ENCODE measurements around the gene MYD88. TPM values are rescaled to one million over a fixed set of nuclear protein-coding genes. Genes with fewer than 3 reads are reported as not detected.
"Not testable (repeated sequence)": the region's sequence is repeated elsewhere in the genome, so short reads cannot be mapped to it uniquely, and the experiment has no call there.

The MYD88 gene
- total RNA-seq, 1 donor from 2014 or later: 63.4 TPM

DNA sequence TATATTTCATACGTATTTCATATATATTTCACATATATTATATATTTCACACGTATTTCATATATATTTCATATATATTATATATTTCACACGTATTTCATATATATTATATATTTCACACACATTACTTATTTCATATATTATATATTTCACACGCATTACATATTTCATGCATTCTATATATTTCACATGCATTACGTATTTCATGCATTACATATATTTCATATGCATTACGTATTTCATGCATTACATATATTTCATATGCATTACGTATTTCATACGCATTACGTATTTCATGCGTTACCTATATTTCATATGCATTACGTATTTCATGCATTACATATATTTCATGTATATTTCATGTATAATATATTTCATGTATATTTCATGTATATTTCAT is 22.2 kb downstream of the MYD88 start:
- DNase-seq (ENCODE audit: extremely low read depth, low read depth, low spot score): not testable (repeated sequence)

DNA sequence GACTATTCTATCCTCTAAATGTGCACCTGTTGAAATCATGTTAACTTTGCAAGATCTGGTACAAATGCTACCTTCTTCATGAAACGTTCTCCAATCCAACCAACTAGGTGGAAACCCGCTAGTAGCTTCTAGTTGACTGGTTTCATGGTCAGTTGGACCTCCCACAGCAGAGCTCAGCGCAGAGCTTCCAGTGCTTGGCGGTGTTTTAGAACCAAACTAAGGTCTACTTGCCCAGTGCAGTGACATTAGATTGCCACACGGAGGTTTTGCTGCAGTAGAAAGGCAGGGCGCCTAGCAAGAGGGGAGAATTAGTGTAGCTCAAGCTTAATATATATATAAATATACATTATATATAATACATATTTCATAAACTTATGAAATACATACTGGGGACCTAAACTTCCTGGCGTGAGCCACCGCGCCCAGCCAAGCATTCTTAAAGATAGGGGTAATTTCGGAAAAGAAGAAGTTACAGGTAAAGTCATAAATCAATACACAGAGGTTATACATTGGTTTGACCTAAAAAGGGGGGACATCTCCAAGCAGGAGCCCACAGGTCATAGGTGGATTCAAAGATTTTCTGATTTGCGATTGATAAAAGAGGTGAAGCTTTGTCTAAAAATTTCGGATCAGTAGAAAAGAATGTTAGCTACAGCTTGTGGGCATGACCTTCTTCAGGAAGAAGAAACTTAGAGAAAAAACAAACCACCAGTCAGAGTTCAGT is 24.8 kb downstream of the MYD88 start:
- no peak for DNase-seq (ENCODE audit: extremely low read depth, low read depth, low spot score)

DNA sequence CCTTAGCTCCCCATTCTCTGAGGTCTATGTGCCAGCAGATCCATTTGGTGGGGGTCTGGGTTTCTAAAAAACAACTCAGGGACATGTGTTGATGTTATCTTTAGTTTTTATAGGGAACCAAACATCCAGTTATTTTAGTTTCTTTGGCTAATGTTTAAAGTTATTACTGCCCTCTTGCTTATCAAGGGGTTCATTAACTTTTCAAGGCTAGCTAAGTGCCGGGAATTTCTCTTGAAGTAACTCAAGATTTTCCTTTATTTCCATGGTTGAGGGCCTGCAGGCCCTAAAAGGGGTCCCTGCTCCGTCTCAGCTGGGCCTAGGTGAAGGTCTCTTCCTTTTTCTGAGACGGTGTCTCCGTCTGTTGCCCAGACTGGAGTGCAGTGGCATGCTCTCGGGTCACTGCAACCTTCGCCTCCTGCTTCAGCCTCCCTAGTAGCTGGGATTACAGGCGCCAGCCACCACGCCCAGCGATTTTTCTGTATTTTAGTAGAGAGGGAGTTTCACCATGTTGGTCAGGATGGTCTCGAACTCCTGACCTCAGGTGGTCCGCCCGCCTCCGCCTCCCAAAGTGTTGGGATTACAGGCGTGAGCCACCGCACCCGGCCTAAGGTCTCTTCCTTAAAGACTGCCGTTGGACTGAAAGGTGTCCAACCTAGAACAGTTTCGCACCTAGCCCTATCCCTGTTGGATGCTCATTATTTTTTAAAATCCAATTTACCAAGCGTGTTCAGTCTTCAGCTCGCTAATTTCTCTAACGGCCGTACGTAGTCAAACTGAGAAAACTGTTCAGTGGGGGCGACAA is 25.6 kb downstream of the MYD88 start:
- no peak for DNase-seq (ENCODE audit: extremely low read depth, low read depth, low spot score)

DNA sequence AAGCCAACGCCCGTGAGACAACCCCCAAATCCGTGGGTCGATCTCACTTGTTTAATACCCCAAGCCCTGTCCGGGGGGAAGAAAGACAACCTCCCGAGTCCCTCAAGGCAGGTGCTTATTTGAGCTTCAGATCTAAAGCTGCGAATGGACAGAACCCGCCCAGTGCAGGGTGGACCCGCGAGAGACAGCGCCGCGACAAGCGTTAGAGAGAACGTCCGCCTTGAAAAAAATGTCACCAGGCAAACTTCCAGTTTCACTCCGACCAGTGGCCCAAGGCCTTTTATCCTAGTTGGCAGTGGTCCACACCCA is 26.1 kb downstream of the MYD88 start:
- DNase-seq (ENCODE audit: extremely low read depth, low read depth, low spot score): no peak

DNA sequence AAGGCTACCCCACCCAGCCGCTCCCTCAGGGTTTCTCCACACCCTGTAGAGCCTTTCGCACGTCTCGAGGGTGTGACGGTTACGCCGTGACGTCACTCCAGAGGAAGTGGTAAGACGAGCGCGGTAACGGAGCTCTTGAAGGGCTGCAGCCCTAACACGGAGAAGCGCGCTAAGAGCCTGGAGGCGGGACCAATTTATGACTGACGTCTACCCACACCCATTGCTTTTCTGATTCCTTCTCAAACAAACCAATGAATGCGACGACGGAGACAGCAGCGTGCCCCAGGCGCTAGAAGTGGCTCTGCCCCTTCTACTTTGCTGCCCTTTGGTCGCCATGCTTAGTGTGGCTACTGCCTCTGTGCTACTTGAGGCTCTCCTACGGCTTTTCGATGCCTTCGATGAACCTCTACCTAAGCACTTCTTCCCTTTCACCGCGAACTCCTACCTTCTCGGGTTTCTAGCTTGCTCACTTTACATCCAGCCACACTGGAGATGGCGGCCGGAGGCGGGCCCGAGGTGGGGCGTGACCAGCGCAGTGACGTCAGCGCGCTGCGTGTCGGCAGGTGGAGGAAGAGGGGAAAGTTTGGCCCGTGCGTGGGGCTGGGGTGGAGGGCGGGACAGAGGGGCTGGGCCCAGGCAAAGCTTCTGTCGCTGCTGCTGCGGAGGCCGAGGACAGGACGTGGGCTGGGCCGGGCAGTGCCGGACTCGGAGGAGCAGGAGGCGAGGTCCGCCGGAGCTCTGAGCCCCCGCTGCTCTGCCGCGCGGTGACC is 26.7 kb downstream of the MYD88 start, which contains the start of gene OXSR1:
Gene OXSR1, plus strand, starts transcription at position 586 of the 770 bp plus-strand sequence. CDS start 340 bp downstream, outside the sequence.
- peak; percentile 99 for DNase-seq (ENCODE audit: extremely low read depth, low read depth, low spot score)

DNA sequence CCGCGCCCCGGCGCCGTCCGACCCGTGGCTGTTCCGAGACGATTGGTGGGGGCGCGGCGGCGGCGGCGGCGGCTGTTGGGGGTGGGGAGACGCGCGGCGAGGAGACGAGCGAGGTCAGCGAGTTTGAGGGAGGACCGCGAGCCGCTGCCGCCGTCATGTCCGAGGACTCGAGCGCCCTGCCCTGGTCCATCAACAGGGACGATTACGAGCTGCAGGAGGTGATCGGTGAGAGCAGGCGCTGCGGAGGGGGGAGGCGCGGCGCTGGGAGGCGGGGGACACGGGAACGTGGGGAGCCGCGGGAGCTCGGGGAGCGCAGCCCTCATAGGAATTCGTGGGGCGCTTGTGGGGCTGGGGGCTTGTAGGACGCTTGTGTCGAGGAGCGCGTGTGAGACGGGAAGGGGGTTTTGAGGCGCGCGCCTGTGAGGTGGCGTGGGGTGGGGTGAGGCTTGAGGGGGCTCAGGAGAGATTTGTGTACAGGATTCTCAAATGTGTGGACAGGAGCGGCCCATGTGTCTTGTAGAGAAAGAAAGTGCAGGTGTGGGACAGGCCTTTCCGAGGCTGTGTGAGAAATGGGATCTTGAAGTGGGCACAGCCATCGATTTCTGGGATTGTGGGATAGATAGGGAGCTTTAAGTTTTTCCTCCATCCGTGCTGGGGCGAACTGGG is 27.4 kb downstream of the MYD88 start:
- no peak for DNase-seq (ENCODE audit: extremely low read depth, low read depth, low spot score)

DNA sequence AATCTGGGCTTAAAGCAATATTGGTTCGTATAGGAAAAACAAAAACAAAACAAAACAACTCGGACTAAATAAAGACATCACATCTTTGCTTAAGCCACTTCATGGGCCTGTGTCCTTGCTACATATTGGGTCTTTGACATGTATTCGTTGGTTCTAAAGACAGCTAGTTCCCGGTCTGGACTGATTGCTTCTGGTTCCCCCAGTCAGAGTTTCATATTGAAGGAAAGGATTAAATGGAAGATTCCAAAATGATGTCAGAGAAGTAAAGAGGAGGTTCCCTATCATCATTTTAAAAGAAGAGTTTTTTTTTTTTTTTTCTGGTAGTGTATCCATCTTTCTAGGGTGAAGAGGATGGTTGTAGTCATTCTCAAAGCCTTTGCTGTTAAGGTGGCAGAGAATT is 29.1 kb downstream of the MYD88 start:
- no peak for DNase-seq (ENCODE audit: extremely low read depth, low read depth, low spot score)

DNA sequence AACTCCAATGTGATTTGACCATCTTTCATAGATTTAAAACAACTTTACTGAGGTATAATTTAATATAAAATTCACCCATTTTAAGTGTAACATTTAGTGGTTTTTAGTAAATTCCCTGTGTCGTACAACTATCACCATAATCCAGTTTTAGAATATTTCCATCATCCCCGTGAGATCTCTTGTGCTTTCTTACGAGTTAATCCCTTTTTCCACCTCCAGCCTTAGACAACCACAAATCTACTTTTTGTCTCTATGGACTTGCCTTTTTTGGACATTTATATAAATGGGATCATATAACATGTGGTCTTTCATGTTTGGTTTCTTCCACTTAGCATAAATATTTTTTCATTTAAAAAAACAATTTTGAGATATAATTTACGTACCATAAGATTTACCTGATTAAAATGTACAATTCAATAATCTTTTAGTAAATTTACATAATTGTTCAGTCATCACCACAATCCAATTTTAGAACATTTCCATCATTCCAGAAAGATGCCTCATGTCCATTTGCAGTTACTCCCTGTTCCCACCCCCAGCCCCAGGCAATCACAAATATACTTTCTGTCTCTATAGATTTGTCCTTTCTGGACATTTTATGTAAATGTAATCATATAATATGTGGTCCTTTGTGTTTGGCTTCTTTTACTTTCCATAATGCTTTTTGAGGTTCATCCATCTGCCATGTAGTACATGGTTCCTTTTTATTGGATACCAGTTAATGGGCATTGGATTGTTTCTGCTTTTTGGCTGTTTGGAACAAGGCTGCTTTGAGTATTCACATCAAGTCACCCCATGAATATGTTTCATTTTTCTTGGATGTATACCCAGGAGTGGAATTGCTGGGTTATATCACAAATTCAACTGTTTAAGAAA is 29.9 kb downstream of the MYD88 start:
- no peak for DNase-seq (ENCODE audit: extremely low read depth, low read depth, low spot score)

DNA sequence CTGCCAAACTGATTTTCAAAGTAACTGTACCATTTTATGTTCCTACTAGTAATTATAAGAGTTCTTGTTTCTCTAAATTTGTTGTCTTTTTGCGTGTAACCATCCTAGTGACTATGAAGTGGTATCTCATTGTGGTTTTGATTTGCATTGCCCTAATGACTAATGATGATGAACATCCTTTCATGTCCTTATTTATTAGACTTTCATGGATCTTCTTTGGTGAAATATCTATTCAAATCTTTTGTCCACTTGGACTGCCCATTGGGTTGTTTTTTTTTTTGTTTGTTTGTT is 30.5 kb downstream of the MYD88 start:
- DNase-seq (ENCODE audit: extremely low read depth, low read depth, low spot score): no peak

DNA sequence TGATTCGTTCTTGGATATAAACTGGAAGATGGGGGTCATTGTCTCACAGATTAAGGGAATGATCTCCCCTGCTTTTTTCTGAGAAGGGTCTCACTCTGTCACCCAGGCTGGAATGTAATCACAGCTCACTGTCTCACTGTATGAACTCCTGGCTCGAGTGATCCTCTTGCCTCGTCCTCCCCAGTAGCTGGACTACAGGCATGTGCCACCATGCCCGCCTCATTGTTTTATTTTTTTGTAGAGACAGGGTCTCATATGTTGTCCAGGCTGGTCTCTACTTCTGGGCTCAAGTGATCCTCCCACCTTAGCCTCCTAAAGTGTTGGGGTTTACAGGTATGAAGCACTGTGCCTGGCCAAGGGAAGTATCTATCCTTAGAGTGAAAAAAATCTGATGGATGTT is 32.3 kb downstream of the MYD88 start:
- DNase-seq (ENCODE audit: extremely low read depth, low read depth, low spot score): no peak

DNA sequence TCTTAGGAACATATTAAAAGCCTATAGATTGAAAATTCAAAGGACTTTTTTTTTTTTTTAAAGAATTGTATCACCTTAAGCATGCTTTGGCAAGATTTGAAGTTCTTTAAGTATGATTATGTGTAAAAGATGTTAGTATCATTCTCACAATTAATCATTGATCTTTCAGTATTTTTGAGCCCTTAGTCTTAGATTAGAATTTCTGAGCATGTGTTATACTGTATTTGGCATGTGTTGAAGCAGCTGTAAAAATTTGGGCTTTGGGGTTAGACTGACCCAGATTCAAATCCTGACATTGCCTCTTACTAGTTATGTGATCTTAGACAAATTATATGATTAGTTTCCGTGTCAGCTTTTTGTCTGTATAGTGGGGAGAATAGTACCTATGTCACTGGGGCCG is 33.2 kb downstream of the MYD88 start:
- no peak for DNase-seq (ENCODE audit: extremely low read depth, low read depth, low spot score)

DNA sequence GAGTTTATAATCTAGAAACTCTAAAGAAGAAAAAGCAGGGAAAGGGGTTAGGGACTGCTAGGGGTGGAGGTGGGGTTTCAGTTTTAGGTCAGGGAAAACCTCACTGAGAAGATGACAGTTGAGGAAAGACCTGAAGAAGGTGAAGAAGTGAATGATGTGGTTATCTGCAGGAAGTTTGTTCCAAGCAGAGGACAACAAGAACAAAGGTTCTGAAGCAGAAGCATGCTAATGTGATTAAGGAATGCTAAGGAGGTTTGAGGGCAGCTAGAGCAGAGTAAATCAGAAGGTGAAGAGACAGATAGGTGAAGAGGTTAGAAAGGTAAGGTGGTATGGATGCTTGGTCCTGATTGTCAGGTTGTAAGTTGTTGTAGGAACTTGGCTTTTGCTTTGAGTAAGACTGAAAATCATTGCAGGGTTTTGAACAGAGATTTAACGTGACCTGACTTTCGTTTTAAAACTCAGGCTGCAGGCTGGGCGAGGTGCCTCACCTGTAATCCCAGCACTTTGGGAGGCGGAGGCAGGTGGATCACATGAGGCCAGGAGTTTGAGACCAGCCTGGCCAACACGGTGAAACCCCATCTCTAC is 35.5 kb downstream of the MYD88 start:
- DNase-seq (ENCODE audit: extremely low read depth, low read depth, low spot score): no peak

DNA sequence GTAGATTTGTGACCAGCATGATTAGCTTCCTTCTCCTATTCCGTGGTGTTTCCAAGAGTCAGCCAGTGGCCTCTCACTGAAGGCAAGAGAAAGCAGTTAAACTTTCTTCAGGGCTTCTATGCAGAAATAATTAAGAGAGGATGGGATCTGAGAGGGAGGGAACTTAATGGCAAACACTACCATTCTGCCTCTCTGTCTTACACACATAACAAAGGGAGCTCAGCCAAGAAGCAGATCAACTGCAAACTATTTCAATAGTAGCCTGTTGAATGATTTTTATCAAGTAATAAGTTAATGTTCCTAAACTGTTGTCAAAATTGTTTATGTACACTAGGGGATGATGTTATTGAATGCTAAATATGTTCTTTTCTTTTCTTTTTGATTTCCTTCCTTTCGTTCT is 38.7 kb downstream of the MYD88 start:
- DNase-seq (ENCODE audit: extremely low read depth, low read depth, low spot score): no peak

DNA sequence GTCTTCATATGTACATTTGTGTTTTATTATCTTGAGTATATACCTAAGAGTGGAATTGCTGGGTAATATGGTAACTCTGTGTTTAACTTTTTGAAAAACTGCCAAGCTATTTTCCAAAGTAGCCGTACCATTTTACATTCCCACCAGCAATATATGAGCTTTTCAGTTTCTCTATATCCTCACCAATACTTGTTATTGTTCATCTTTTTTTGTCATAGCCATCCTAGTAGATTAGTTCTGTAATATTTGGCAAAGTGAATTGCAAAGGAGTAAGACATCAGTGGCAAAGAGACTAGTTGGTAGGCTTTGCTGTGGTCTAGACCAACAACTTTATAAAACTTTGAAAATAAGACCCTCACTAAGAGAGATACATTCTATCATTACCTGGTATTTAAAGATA is 48.3 kb downstream of the MYD88 start:
- DNase-seq (ENCODE audit: extremely low read depth, low read depth, low spot score): no peak

DNA sequence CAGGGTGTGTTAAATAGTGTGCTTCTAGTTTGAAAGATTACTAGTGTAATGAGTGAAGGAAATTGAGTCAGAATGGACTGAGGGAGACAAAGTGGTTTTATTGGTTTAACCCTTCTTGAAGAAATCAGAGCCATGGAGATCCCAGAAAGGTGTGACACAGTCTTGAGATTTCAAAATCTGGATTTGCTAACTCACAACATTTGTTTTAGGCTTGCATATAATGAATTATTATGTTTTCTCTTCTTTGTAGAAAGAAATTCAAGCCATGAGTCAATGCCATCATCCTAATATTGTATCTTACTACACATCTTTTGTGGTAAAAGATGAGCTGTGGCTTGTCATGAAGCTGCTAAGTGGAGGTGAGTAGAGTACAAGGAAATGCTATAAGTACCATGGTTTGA is 52.0 kb downstream of the MYD88 start:
- DNase-seq (ENCODE audit: extremely low read depth, low read depth, low spot score): no peak

Other genes starting within 250 kb of the MYD88 start
- 6.7 and 7.6 TPM in 2 replicates for gene VILL, start 147.9 kb upstream of the MYD88 start, total RNA-seq
- gene PLCD1, start 109.0 kb upstream of the MYD88 start, total RNA-seq: 13.0 and 16.6 TPM in 2 replicates
- not detected in 2 replicates for gene DLEC1, start 99.5 kb upstream of the MYD88 start, total RNA-seq
- 40.3 and 52.9 TPM in 2 replicates for gene ACAA1, start 1.5 kb upstream of the MYD88 start, total RNA-seq
- 31.6 and 36.5 TPM in 2 replicates for gene OXSR1, start 26.9 kb downstream of the MYD88 start, total RNA-seq
- not detected in 2 replicates for gene SLC22A13, start 127.2 kb downstream of the MYD88 start, total RNA-seq
- 0.18 TPM in 1 of 2 replicates, not detected in the other for gene SLC22A14, start 143.6 kb downstream of the MYD88 start, total RNA-seq
- 3.1 and 7.8 TPM in 2 replicates for gene XYLB, start 208.1 kb downstream of the MYD88 start, total RNA-seq